ENCODE results near the gene ALX4. TPM values are rescaled to one million over a fixed set of nuclear protein-coding genes. Genes with fewer than 3 reads are reported as not detected.

The ALX4 gene
- total RNA-seq, 1 donor from 2014 or later: not detected

DNA sequence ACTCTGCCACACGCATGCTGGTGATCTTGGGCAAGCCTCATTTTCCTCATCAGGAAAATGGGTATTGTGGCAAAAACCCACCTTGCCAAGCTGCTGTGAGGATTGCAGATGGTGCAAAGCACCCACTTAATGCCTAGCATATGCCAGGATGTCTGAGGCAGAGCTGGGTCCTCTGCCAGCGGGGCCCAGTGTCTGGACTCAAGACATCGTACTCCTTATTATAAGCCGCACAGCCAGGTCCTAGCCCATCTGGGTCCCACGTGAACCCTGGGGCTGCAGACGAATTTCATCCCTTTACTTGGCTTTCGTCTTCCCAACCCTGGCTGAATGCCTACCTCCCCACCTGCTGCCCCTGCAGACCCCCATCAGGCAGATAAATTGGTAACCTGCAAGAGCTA lies 34.5 kb upstream of the ALX4 start:
- no peaks in the 10 kb centered on the region for H3K9me3 Mint-ChIP-seq

GRCh38 chr11:44343778-44344422 lies 34.0 kb upstream of the ALX4 start:
- H3K4me1 Mint-ChIP-seq: peaks cover 22% of the 10 kb centered on the region
- H3K9ac ChIP-seq: no peak overlapping the region

More for the DNA sequence above, 34.5 kb upstream of the ALX4 start:
- H3F3A ChIP-seq (ENCODE audit: low read depth): no peaks in the 10 kb centered on the region
- no peaks in the 10 kb centered on the region for H3K9me3 ChIP-seq (ENCODE audit: low read depth)
- TF ChIP-seq CTCF (IDR thresholded peaks at IDR 0.05) (no peak), EZH2phosphoT487 (IDR thresholded peaks at IDR 0.05) (no peak), EZH2 (IDR thresholded peaks at IDR 0.05) (no peak)
- H3K4me3 ChIP-seq: no peak overlapping the region
- H3K36me3 Mint-ChIP-seq: no peaks in the 10 kb centered on the region
- no peaks in the 10 kb centered on the region for H3K36me3 ChIP-seq
- H3K4me1 ChIP-seq: peaks cover 10% of the 10 kb centered on the region
- H3K4me1 Mint-ChIP-seq: peaks cover 27% of the 10 kb centered on the region
- H3K27ac ChIP-seq: no peak overlapping the region
- DNase-seq (ENCODE audit: low spot score): no peak
- no peak overlapping the region for H3K4me3 Mint-ChIP-seq
- H3K79me2 ChIP-seq (ENCODE audit: low read depth): no peaks in the 10 kb centered on the region
- H3K9ac ChIP-seq: no peak overlapping the region
- H2AFZ ChIP-seq (replicated peaks): no peak overlapping the region
- H3K27ac Mint-ChIP-seq: no peak overlapping the region
- H3K27me3 ChIP-seq: no peaks in the 10 kb centered on the region
- peaks cover 4% of the 10 kb centered on the region for H4K20me1 ChIP-seq (ENCODE audit: low read depth)
- no peak overlapping the region for H3K4me2 ChIP-seq
- H3K27me3 Mint-ChIP-seq (ENCODE audit: insufficient read depth, low read depth): peaks cover 25% of the 10 kb centered on the region

DNA sequence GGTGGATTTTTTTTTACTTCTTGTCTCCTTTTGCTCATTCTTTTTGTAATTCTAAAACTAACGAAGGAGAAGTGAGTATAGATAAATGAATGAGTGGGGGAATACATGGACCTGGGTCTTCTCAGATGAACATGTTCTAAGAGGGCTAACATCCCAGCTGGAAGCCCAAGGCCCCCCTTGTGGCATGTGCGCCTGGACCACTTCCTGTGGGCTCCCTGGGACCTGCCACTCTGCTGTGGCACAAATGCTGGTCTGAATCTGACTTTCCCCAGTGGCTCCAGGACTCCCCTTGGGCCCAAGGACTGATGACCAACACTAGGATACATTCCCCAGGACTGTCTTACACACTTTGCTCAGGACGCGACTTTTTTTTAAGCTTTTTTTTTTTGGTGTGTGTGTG lies 32.7 kb upstream of the ALX4 start:
- no peak overlapping the region for H3K4me2 ChIP-seq
- Mint-ChIP-seq H3K4me1 (peaks cover 14% of the 10 kb centered on the region), H3K27ac (no peak overlapping the region), H3K9me3 (no peaks in the 10 kb centered on the region), H3K27me3 (ENCODE audit: insufficient read depth, low read depth) (peaks cover 33% of the 10 kb centered on the region), H3K4me3 (no peak overlapping the region), H3K36me3 (no peaks in the 10 kb centered on the region)
- no peak overlapping the region for H3K4me3 ChIP-seq
- no peak overlapping the region for H3K9ac ChIP-seq
- H3K9me3 ChIP-seq (ENCODE audit: low read depth): no peaks in the 10 kb centered on the region
- no peak for DNase-seq (ENCODE audit: low spot score)
- H3K4me1 ChIP-seq: peaks cover 16% of the 10 kb centered on the region
- no peaks in the 10 kb centered on the region for H3K79me2 ChIP-seq (ENCODE audit: low read depth)
- no peak overlapping the region for H3K27ac ChIP-seq
- no peak for TF ChIP-seq EZH2phosphoT487 (IDR thresholded peaks at IDR 0.05)
- TF ChIP-seq CTCF (IDR thresholded peaks at IDR 0.05): no peak
- no peak for TF ChIP-seq EZH2 (IDR thresholded peaks at IDR 0.05)
- H3K36me3 ChIP-seq: no peaks in the 10 kb centered on the region
- no peaks in the 10 kb centered on the region for H4K20me1 ChIP-seq (ENCODE audit: low read depth)
- peaks cover 6% of the 10 kb centered on the region for H3F3A ChIP-seq (ENCODE audit: low read depth)
- H3K27me3 ChIP-seq: peaks cover 17% of the 10 kb centered on the region
- no peak overlapping the region for H2AFZ ChIP-seq (replicated peaks)

More at GRCh38 chr11:44343778-44344422, 34.0 kb upstream of the ALX4 start:
- no peak overlapping the region for H3K4me3 Mint-ChIP-seq
- Histone ChIP-seq H3K36me3 (no peaks in the 10 kb centered on the region), H3K9me3 (ENCODE audit: low read depth) (no peaks in the 10 kb centered on the region), H3K27me3 (peaks cover 4% of the 10 kb centered on the region), H3K79me2 (ENCODE audit: low read depth) (no peaks in the 10 kb centered on the region), H3K4me1 (peaks cover 13% of the 10 kb centered on the region), H3F3A (ENCODE audit: low read depth) (peaks cover 3% of the 10 kb centered on the region), H2AFZ (replicated peaks) (no peak overlapping the region), H3K4me3 (no peak overlapping the region), H3K27ac (no peak overlapping the region), H4K20me1 (ENCODE audit: low read depth) (peaks cover 4% of the 10 kb centered on the region), H3K4me2 (no peak overlapping the region)
- H3K27ac Mint-ChIP-seq: no peak overlapping the region
- peaks cover 30% of the 10 kb centered on the region for H3K27me3 Mint-ChIP-seq (ENCODE audit: insufficient read depth, low read depth)
- no peak for TF ChIP-seq CTCF (IDR thresholded peaks at IDR 0.05)
- TF ChIP-seq EZH2phosphoT487 (IDR thresholded peaks at IDR 0.05): no peak
- no peak for TF ChIP-seq EZH2 (IDR thresholded peaks at IDR 0.05)
- no peak for DNase-seq (ENCODE audit: low spot score)
- no peaks in the 10 kb centered on the region for H3K36me3 Mint-ChIP-seq
- no peaks in the 10 kb centered on the region for H3K9me3 Mint-ChIP-seq

Measured in neural progenitor cell (in vitro differentiated cells).